ENCODE data around the gene FLRT2. TPM values are rescaled to one million over a fixed set of nuclear protein-coding genes. Genes with fewer than 3 reads are reported as not detected.
A peak's percentile ranks its signal among the peaks of the same experiment; 100 is the strongest.

Gene FLRT2
- polyA plus RNA-seq, 1 donor (not counting 4 experiments of a cell fraction or from before 2014, with no cell fraction given) = 69.2 TPM

GRCh38 chr14:85580536-85581140, 50.7 kb downstream of the FLRT2 start:
- no peak overlapping the region for H3K4me2 ChIP-seq (ENCODE audit: control insufficient read depth, extremely low read depth, insufficient read depth, low read depth, low read length)
- DNase-seq (ENCODE audit: low read depth, low spot score) (no peak), FAIRE-seq (no peak)
- H3K4me3 ChIP-seq (ENCODE audit: control insufficient read depth in 2 of 3, extremely low read depth in 1 of 3, insufficient read depth in 2 of 3, low read depth in 1 of 3, low read length in 3 of 3) = no peak overlapping the region
- peaks cover 32% of the 10 kb centered on the region for H3K79me2 ChIP-seq (ENCODE audit: control insufficient read depth, insufficient read depth, low read length)
- no peak overlapping the region for H3K27ac ChIP-seq (ENCODE audit: control insufficient read depth, insufficient read depth, low read length)
- H3K9me1 ChIP-seq (ENCODE audit: control insufficient read depth, extremely low read depth, insufficient read depth, low read length) = no peaks in the 10 kb centered on the region
- no peak for TF ChIP-seq CTCF (optimal IDR thresholded peaks at IDR 0.05 in 1 of 3, IDR thresholded peaks at IDR 0.05 in 1 of 3, conservative IDR thresholded peaks at IDR 0.05 in 1 of 3; ENCODE audit: extremely low read depth in 1 of 3, insufficient read depth in 2 of 3, low read length in 3 of 3)
- TF ChIP-seq EZH2 (IDR thresholded peaks at IDR 0.05; ENCODE audit: low read length) = no peak
- H2AFZ ChIP-seq (ENCODE audit: control insufficient read depth, low read length) = no peak overlapping the region
- H3K36me3 ChIP-seq (ENCODE audit: control insufficient read depth in 2 of 2, extremely low read depth in 1 of 2, insufficient read depth in 2 of 2, low read length in 2 of 2) = peaks cover 7 to 20% of the 10 kb centered on the region in 2 experiments
- no peak overlapping the region for H3K9ac ChIP-seq (ENCODE audit: control insufficient read depth, extremely low read depth, insufficient read depth, low read length)
- dilution Hi-C loops (cut with MboI; ENCODE audit: extremely low pct_ligation_motif_present, low sequenced_read_pairs) = no loop called here
- H3K27me3 ChIP-seq (ENCODE audit: control insufficient read depth, extremely low read depth, insufficient read depth, low read length) = no peaks in the 10 kb centered on the region
- no peaks in the 10 kb centered on the region for H3K9me3 ChIP-seq (ENCODE audit: control insufficient read depth, low read depth, low read length)
- no peaks in the 10 kb centered on the region for H3K4me1 ChIP-seq (ENCODE audit: control insufficient read depth, extremely low read depth, insufficient read depth, low read length)
- H4K20me1 ChIP-seq (ENCODE audit: control insufficient read depth, extremely low read depth, insufficient read depth, low read length) = no peaks in the 10 kb centered on the region

- Histone ChIP-seq H3K9me1 (ENCODE audit: control insufficient read depth, extremely low read depth, insufficient read depth, low read length) (no peaks in the 10 kb centered on the region), H3K9me3 (ENCODE audit: control insufficient read depth, low read depth, low read length) (no peaks in the 10 kb centered on the region), H3K36me3 (ENCODE audit: control insufficient read depth in 2 of 2, extremely low read depth in 1 of 2, insufficient read depth in 2 of 2, low read length in 2 of 2) (peaks cover 7 to 23% of the 10 kb centered on the region in 2 experiments), H3K4me1 (ENCODE audit: control insufficient read depth, extremely low read depth, insufficient read depth, low read length) (no peaks in the 10 kb centered on the region), H4K20me1 (ENCODE audit: control insufficient read depth, extremely low read depth, insufficient read depth, low read length) (no peaks in the 10 kb centered on the region), H3K79me2 (ENCODE audit: control insufficient read depth, insufficient read depth, low read length) (peaks cover 32% of the 10 kb centered on the region), H3K4me3 (ENCODE audit: control insufficient read depth in 2 of 3, extremely low read depth in 1 of 3, insufficient read depth in 2 of 3, low read depth in 1 of 3, low read length in 3 of 3) (no peak overlapping the region), H3K27ac (ENCODE audit: control insufficient read depth, insufficient read depth, low read length) (no peak overlapping the region), H3K9ac (ENCODE audit: control insufficient read depth, extremely low read depth, insufficient read depth, low read length) (no peak overlapping the region), H3K27me3 (ENCODE audit: control insufficient read depth, extremely low read depth, insufficient read depth, low read length) (no peaks in the 10 kb centered on the region), H3K4me2 (ENCODE audit: control insufficient read depth, extremely low read depth, insufficient read depth, low read depth, low read length) (no peak overlapping the region), H2AFZ (ENCODE audit: control insufficient read depth, low read length) (no peak overlapping the region)
- TF ChIP-seq EZH2 (IDR thresholded peaks at IDR 0.05; ENCODE audit: low read length) (no peak), CTCF (optimal IDR thresholded peaks at IDR 0.05 in 1 of 3, IDR thresholded peaks at IDR 0.05 in 1 of 3, conservative IDR thresholded peaks at IDR 0.05 in 1 of 3; ENCODE audit: extremely low read depth in 1 of 3, insufficient read depth in 2 of 3, low read length in 3 of 3) (no peak)
- FAIRE-seq (peak; percentile 29), DNase-seq (ENCODE audit: low read depth, low spot score) (no peak)
- dilution Hi-C loops (cut with MboI; ENCODE audit: extremely low pct_ligation_motif_present, low sequenced_read_pairs) = no loop called here
Observed at GRCh38 chr14:85581691-85582090, 51.7 kb downstream of the FLRT2 start.
